ENCODE data around the gene PBOV1.

The PBOV1 gene

DNA sequence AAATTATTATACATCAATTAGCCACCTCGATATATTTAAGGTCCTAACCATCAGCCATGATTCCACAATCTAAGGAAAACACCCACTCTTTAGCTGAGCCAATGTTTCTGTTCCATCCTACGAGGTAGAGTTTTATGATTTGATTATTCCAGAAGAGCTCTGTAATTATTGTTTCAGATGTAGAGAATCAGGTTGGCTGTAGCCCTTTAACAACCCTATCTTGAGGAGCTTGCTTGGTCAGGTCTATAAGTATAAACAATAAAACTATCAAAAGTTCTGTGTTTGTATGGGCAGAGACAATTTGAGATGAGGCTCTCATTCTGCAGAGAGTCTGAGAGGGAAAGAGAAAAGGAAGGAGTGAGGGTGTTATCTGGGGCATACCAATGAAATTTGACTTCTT is at the start of gene PBOV1:
TSS of gene PBOV1 (minus strand) at position 43 of the 400 bp plus-strand sequence. CDS start 96 bp downstream, outside the sequence.
- DNase-seq (ENCODE audit: insufficient read length, low spot score) (no peak), FAIRE-seq (no peak)

- DNase-seq (ENCODE audit: insufficient read length, low spot score) (no peak), FAIRE-seq (no peak)
These were observed 47.8 kb upstream of the PBOV1 start for GRCh38 chr6:138266095-138266494.

DNA sequence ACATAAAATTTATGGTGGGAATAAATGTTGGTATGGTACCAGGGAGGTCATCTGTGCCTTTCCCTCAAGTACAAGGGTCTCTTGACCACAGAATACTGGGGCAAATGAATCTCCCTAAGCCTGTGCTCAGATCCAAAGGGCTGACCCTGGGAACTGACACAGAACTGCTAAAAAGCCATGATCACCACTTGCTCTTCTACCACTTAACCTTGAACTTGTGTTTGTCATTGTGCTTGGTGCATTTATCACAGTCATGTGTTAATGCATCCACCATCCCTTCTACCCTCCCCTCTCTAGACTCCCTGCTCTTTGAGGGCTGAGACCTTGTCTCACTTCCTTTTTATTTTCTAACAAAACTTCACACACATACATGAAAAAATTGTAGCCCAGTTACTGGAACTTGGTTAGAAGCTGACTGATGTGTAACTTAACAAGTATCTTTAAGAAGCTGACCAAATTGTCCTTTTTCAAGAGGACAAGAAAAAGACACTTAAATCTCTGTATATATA is 46.1 kb upstream of the PBOV1 start:
- DNase-seq (ENCODE audit: insufficient read length, low spot score) = no peak
- FAIRE-seq = no peak

DNA sequence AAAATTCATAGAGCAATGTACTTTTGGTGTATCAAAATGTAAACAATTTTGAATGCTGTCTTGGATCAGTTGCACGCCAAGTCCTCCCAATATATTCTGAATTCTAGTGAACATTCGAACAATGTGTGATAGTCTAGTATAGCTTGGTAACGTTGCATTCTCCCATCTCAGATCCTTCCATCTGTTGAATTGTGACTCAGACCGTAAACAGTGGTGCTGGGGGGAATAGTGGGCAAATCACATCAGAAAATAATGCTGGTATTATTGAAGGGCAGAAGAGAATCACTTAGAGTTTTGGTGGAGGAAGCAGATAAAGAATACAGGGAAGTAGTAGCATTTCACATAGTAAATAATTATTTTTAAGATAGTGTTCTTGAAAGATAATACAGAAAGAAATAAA is 45.7 kb upstream of the PBOV1 start:
- no peak for FAIRE-seq
- no peak for DNase-seq (ENCODE audit: insufficient read length, low spot score)

DNA sequence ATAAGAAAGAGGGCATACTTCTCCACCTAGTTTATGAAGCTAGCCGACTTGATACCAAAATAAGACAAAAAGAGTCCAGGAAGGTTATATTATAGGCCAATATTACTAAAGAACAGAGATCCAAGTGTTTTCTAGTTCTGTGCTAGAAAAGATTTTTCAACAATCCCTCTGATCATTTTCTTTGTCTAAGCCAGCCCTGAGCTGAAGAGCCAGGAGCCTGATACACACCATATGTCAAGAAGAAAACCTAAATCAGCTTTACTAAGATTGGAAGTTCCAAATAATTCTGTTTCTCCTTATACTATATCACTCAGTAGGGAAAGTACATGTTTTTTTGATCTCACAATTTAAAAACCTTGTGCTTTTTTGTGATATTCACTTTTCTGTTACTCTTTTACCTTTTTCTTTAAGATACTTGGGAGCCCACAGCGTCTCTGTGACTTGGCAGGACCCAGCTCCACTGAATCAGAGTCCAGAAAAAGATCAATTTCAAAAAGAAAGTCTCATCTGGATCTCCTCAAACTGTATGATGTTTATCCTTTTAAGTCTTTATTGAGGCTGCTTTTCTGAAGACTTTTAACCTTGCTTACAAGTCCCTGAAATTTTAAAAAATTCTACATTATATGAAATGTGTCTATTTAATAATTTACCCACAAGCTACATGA is 43.0 kb upstream of the PBOV1 start:
- FAIRE-seq = no peak

GRCh38 chr6:138258991-138259390 is 40.7 kb upstream of the PBOV1 start:
- FAIRE-seq (no peak), DNase-seq (ENCODE audit: insufficient read length, low spot score) (no peak)

More for the DNA sequence above, 43.0 kb upstream of the PBOV1 start:
- DNase-seq (ENCODE audit: insufficient read length, low spot score) = no peak

DNA sequence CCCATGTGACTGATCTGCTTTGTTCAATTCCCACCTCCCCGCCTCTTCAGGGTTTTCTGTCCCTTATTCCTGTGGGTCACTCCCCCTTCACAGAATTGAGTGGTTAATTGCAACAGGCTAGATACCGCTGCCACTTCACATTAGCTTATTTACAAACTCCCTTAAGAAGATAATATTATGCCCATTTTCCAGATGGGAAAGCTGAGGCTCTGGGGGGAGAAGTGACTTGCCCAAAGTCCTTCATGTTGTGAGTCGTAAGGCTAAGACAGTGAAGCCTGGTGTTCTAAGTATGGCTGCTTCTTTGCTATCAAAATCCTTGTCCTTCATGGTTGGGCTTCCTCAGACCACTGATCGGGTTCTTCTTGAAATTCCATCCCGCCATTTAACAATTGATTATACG is 39.9 kb upstream of the PBOV1 start:
- no peak for FAIRE-seq
- no peak for DNase-seq (ENCODE audit: insufficient read length, low spot score)

GRCh38 chr6:138257638-138258040 is 39.3 kb upstream of the PBOV1 start:
- DNase-seq (ENCODE audit: insufficient read length, low spot score) (no peak), FAIRE-seq (no peak)

DNA sequence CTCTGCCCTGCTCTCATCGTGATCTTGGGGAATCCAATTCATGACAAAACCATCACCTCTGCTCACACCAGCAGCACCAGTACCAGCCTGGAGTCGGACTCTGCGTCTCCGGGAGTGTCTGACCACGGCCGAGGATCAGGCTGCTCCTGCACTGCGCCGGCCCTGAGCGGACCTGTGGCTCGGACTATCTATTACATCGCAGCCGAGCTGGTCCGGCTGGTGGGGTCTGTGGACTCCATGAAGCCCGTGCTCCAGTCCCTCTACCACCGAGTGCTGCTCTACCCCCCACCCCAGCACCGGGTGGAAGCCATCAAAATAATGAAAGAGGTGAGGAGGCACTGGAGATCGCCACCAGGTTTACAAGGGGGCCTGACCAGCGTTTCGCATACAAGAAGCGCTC is 37.2 kb upstream of the PBOV1 start:
- no peak for FAIRE-seq

GRCh38 chr6:138253731-138254130 is 35.4 kb upstream of the PBOV1 start:
- DNase-seq (ENCODE audit: insufficient read length, low spot score) = no peak
- FAIRE-seq = no peak

More for the DNA sequence above, 37.2 kb upstream of the PBOV1 start:
- no peak for DNase-seq (ENCODE audit: insufficient read length, low spot score)

GRCh38 chr6:138250513-138251247 is 32.4 kb upstream of the PBOV1 start:
- DNase-seq (ENCODE audit: insufficient read length, low spot score) = no peak
- FAIRE-seq = no peak

DNA sequence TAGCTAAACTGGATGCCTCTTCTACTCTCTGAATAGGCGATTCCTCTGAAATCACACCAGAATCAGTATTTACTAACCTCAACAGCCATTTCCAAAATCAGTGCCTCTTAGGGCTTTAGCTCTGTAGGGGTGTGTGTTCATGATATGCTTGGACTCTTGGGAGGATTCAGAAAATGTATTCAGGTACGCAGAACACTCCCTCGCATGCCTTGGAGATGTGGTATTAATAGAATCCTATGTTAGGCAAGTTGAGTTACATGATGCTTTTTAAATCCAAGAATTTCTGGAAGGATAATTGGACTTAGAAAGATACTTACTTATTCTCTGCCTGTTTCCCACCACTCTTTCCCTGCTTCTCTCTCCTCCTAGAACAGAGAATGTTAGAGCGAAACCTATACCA is 31.8 kb upstream of the PBOV1 start:
- FAIRE-seq = no peak

GRCh38 chr6:138248878-138249277 is 30.6 kb upstream of the PBOV1 start:
- no peak for DNase-seq (ENCODE audit: insufficient read length, low spot score)
- no peak for FAIRE-seq

More for the DNA sequence above, 31.8 kb upstream of the PBOV1 start:
- no peak for DNase-seq (ENCODE audit: insufficient read length, low spot score)

GRCh38 chr6:138248011-138248410 is 29.7 kb upstream of the PBOV1 start:
- DNase-seq (ENCODE audit: insufficient read length, low spot score) (no peak), FAIRE-seq (no peak)

GRCh38 chr6:138246650-138247440 is 28.6 kb upstream of the PBOV1 start:
- FAIRE-seq = no peak
- no peak for DNase-seq (ENCODE audit: insufficient read length, low spot score)

DNA sequence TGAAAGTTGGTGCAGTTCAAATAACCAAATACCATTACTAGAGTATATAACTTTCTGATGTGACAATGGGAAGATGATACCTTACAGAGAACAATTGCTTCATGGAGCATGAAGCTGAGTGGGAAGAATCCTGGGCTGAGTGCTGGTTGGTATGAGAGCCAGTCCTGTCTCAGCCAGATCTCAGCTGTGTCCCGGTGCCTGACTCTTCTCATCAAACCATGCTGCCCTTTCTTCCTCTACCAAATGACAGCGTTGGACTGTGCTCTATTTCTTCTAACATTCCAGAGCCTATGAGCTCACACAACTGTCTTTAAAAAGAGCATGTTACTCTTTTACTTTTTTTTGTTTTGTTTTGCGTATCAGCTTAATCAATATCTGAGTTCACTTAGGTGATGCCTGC is 27.5 kb upstream of the PBOV1 start:
- FAIRE-seq (no peak), DNase-seq (ENCODE audit: insufficient read length, low spot score) (no peak)

DNA sequence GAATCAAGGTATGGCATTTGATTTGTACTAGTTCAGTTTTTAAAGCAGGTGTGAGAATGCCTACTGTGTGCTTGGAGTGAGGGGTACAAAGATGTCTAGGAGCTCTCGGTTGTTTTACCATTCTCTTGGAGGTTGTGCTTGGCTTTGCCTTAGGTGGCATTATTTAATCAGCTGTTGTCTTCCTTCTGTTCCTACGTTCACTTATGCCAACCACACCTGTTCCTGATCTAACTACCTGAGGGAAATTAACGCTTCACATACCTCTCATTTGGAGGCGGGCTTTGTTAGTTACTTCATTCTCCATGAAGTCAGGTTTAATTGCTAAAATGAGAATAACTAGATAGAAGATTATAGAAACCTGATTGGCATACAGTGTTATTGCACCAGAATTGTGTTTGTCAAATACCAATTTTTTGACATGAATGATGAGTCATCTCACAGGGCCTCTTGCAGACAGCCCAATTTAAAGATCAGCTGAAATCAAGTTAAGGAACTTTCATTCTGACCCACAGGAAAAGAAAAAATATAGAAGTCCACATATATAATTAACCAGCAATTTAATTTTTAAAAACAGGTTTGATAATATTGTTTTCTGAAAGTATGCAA is 24.8 kb upstream of the PBOV1 start:
- FAIRE-seq = no peak
- DNase-seq (ENCODE audit: insufficient read length, low spot score) = no peak

DNA sequence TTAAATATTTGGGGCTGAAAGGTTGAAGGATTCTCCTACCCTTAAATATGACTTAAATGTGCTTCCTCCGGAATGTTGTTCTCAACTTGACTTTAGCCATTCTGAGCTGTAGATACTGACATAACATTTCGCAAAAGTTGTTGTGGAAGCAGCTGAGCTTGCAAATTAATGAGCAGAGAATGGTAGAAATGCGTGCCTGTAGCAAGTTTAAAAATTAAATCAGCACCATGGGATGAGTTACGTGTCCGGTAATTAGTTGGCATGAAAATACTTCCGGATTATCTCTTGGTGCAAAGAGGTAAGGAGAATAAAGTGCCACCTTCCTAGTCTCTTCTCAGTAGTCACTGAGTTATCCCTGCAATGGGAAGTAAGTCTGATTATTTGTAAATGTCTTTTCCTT is 23.6 kb upstream of the PBOV1 start:
- FAIRE-seq (no peak), DNase-seq (ENCODE audit: insufficient read length, low spot score) (no peak)

DNA sequence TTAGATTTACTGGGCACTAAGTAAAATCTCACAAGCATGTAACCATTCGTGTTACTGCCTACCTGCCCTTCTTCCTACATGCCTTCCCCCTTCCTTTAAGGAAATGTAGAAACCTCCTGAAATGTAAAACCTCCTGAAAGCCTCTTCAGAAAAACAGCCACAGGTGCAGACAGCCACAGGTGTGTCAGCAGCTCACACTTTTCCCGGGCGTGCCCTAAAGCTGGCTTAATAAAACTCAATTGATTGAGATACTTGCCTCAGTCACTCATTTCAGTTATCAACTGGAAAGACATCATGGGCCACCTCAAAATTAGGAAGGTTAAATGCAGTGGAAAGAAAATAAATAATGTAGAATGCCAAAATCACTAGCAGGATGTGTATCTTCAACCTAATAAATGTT is 23.1 kb upstream of the PBOV1 start:
- FAIRE-seq (no peak), DNase-seq (ENCODE audit: insufficient read length, low spot score) (no peak)

- DNase-seq (ENCODE audit: insufficient read length, low spot score) (no peak), FAIRE-seq (no peak)
These were observed 22.4 kb upstream of the PBOV1 start for GRCh38 chr6:138240476-138241245.

All from GM19239 (cell line).